HEK293 (cell line): ENCODE measurements around the gene KRTAP16-1.

ENCODE experiments used
- CTCF ChIP-seq: fragments of 450-650 bp; formaldehyde crosslinking; IDR thresholded peaks from 2 replicates; pipeline ENCODE4 v1.5.1; 2016; ENCODE audit warnings: missing biosample characterization, missing genetic modification characterization
- PBX3 ChIP-seq: sonication (generic); formaldehyde crosslinking; IDR thresholded peaks from 2 replicates; pipeline ENCODE4 v1.8.1; 2022; ENCODE audit warnings: mild to moderate bottlenecking, moderate library complexity, missing genetic modification reagents
- ZBTB20 ChIP-seq: fragments of 450-650 bp; formaldehyde crosslinking; IDR thresholded peaks from 2 replicates; pipeline ENCODE4 v1.5.1; 2016; ENCODE audit warnings: missing biosample characterization, missing genetic modification characterization
- ZNF138 ChIP-seq: fragments of 450-650 bp; formaldehyde crosslinking; IDR thresholded peaks from 2 replicates; pipeline ENCODE4 v1.5.1; 2016; ENCODE audit warnings: missing biosample characterization, missing genetic modification characterization, borderline replicate concordance
- ZNF184 ChIP-seq: fragments of 450-650 bp; IDR thresholded peaks from 2 replicates; pipeline ENCODE4 v1.5.1; 2018; ENCODE audit warnings: missing biosample characterization, mild to moderate bottlenecking, missing genetic modification characterization
- ZNF274 ChIP-seq, 2 experiments: fragments of 200-500 bp in 1 of 2; fragments of 450-650 bp in 1 of 2; sonication (Bioruptor generic) in 1 of 2; formaldehyde crosslinking in 1 of 2; IDR thresholded peaks; 2 replicates each; pipeline versions ENCODE4 v1.5.1 to v1.6.1; 2014 to 2016; ENCODE audit warnings: borderline replicate concordance in 1 of 2, inconsistent platforms in 1 of 2, low read length in 1 of 2, missing biosample characterization in 1 of 2, missing genetic modification characterization in 1 of 2
- ZNF404 ChIP-seq: fragments of 450-650 bp; formaldehyde crosslinking; IDR thresholded peaks from 2 replicates; pipeline ENCODE4 v1.5.1; 2017; ENCODE audit warnings: missing biosample characterization, missing genetic modification characterization
- ZNF449 ChIP-seq: fragments of 450-650 bp; formaldehyde crosslinking; IDR thresholded peaks from 2 replicates; pipeline ENCODE4 v1.5.1; 2017; ENCODE audit warnings: missing biosample characterization, mild to moderate bottlenecking, missing genetic modification characterization, moderate library complexity
- ZNF830 ChIP-seq: fragments of 450-650 bp; IDR thresholded peaks from 2 replicates; pipeline ENCODE4 v1.5.0; 2018; ENCODE audit warnings: missing biosample characterization, missing genetic modification characterization, low read depth, mild to moderate bottlenecking, moderate library complexity

GRCh38 chr17:41345992-41346391 is 36.9 kb upstream of the KRTAP16-1 start:
- no peak for TF ChIP-seq ZNF184
- TF ChIP-seq CTCF (tag by site-specific recombination) = no peak
- no peak for TF ChIP-seq ZNF274 (IDR thresholded peaks at IDR 0.05; ENCODE audit: low read length)
- no peak for TF ChIP-seq ZNF274 (tag by site-specific recombination; IDR thresholded peaks at IDR 0.05; ENCODE audit: borderline replicate concordance)
- TF ChIP-seq ZNF404 (tag by site-specific recombination) = no peak
- no peak for TF ChIP-seq ZNF449
- no peak for TF ChIP-seq ZNF138 (tag by site-specific recombination)
- no peak for TF ChIP-seq ZNF830 (tag by site-specific recombination)
- TF ChIP-seq PBX3 (CRISPR knock-in tag) = no peak
- TF ChIP-seq ZBTB20 (tag by site-specific recombination) = no peak
